ENCODE measurements around the gene OR13C3.
"Not testable (repeated sequence)": the region's sequence is repeated elsewhere in the genome, so short reads cannot be mapped to it uniquely, and the experiment has no call there.

OR13C3 gene

DNA sequence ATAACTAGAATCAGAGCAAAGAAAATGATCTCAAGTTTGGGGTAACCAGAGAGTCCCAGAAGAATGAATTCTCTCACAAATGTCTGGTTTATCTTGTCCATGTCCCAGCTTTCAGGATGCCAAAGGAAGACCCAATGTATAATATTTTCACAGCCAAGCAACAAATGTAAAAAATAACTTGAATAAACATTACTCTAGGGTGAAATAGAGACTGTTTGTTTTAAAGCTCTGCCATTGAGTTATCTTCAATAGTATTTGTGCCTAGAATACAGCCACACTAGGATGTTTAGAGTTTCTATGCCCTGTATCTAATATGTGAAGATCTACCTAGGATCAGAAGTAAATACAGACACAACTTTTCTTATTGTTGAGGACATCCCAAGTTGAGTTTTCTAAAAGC, 9.5 kb downstream of the OR13C3 start, which contains the start of gene OR13C4:
Gene OR13C4 (minus strand): TSS at position 101 of the 400 bp plus-strand sequence. CDS start 0 bp downstream, at position 101.
- no peaks in the 10 kb centered on the region for H3K9me3 ChIP-seq (ENCODE audit: control insufficient read depth, low read length)
- no peaks in the 10 kb centered on the region for H3K4me1 ChIP-seq (ENCODE audit: control insufficient read depth, insufficient read depth, low read length)
- no peak within 1 kb of the TSS for H3K9ac ChIP-seq (ENCODE audit: low read length)
- H3K27me3 ChIP-seq (ENCODE audit: control insufficient read depth, insufficient read depth, low read length): no peaks in the 10 kb centered on the region
- H3K36me3 ChIP-seq (ENCODE audit: control insufficient read depth, insufficient read depth, low read length): no peaks in the 10 kb centered on the region
- H3K4me3 ChIP-seq (ENCODE audit: low read length): no peak within 1 kb of the TSS

GRCh38 chr9:104520241-104520640, 16.4 kb downstream of the OR13C3 start:
- H3K36me3 ChIP-seq (ENCODE audit: control insufficient read depth, insufficient read depth, low read length); H3K9ac ChIP-seq (ENCODE audit: low read length): not testable (repeated sequence)

DNA sequence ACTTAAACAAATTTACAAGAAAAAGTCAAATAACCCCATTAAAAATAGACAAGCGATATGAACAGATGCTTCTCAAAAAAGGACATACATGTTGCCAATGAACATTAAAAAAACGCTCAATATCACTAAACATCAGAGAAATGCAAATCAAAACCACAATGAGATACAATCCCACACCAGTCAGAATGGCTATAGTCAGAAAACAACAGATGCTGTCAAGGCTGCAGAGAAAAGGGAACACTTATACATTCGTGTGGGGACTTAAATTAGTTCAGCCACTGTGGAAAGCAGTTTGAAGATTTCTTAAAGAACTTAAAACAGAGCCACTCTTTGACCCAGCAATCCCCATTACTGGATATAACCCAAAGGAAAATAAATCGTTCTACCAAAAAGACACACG, 21.8 kb downstream of the OR13C3 start:
- Histone ChIP-seq H3K4me3 (ENCODE audit: low read length) (no peak overlapping the region), H3K36me3 (ENCODE audit: control insufficient read depth, insufficient read depth, low read length) (no peaks in the 10 kb centered on the region), H3K4me1 (ENCODE audit: control insufficient read depth, insufficient read depth, low read length) (no peaks in the 10 kb centered on the region), H3K9me3 (ENCODE audit: control insufficient read depth, low read length) (no peaks in the 10 kb centered on the region), H3K9ac (ENCODE audit: low read length) (no peak overlapping the region), H3K27me3 (ENCODE audit: control insufficient read depth, insufficient read depth, low read length) (no peaks in the 10 kb centered on the region)

More at GRCh38 chr9:104520241-104520640, 16.4 kb downstream of the OR13C3 start:
- not testable (repeated sequence) for H3K4me3 ChIP-seq (ENCODE audit: low read length); H3K27me3 ChIP-seq (ENCODE audit: control insufficient read depth, insufficient read depth, low read length); H3K9me3 ChIP-seq (ENCODE audit: control insufficient read depth, low read length); H3K4me1 ChIP-seq (ENCODE audit: control insufficient read depth, insufficient read depth, low read length)

DNA sequence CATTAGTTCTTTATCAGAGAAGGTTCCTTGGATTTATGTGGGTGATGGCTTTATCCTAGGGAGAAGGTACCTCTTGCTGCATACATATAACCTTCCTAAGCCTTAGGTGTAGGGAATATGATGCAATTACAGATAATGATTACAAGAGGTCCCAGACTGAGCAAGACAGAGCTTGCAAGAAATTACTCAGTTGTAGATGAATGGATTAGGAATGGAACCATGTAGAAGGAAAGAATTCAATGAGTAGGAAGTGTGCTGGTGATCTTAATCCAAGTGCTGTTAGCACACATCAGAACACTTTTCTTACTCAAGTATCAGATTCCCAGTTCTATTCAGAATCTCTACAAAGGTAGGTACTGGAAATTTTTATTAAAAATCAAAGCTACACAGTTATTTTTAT, 30.1 kb downstream of the OR13C3 start:
- Histone ChIP-seq H3K36me3 (ENCODE audit: control insufficient read depth, insufficient read depth, low read length) (no peaks in the 10 kb centered on the region), H3K9me3 (ENCODE audit: control insufficient read depth, low read length) (no peaks in the 10 kb centered on the region), H3K4me1 (ENCODE audit: control insufficient read depth, insufficient read depth, low read length) (no peaks in the 10 kb centered on the region), H3K27me3 (ENCODE audit: control insufficient read depth, insufficient read depth, low read length) (no peaks in the 10 kb centered on the region), H3K4me3 (ENCODE audit: low read length) (no peak overlapping the region), H3K9ac (ENCODE audit: low read length) (no peak overlapping the region)

- H3K9me3 ChIP-seq (ENCODE audit: control insufficient read depth, low read length): no peaks in the 10 kb centered on the region
- no peaks in the 10 kb centered on the region for H3K27me3 ChIP-seq (ENCODE audit: control insufficient read depth, insufficient read depth, low read length)
- H3K4me1 ChIP-seq (ENCODE audit: control insufficient read depth, insufficient read depth, low read length): no peaks in the 10 kb centered on the region
- H3K9ac ChIP-seq (ENCODE audit: low read length): no peak within 1 kb of the TSS
- H3K4me3 ChIP-seq (ENCODE audit: low read length): no peak within 1 kb of the TSS
- no peaks in the 10 kb centered on the region for H3K36me3 ChIP-seq (ENCODE audit: control insufficient read depth, insufficient read depth, low read length)
Observed at GRCh38 chr9:104503963-104504362, 32.7 kb downstream of the OR13C3 start, which contains the start of gene OR13F1. TSS of gene OR13F1 (plus strand) at chr9:104504263. CDS start at chr9:104504263, 0 bp downstream.

DNA sequence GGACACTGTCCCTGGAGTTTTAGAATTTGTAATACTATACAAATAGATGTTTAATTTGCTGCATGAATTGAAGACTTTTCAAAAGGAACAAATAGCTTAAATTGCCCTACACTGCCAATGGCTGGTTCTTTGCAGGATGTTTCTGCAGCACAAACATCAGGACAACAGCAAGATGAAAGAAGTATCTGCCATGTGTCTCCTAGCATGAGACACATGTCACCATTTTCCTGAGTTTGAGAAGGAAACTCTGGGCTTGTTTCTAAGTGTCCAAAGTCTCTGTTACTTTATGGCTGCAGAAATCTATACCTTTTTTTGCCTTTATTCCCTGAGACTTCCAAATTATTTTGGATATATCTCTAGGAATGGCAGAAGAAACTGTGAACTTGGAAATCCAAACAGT, 33.2 kb downstream of the OR13C3 start:
- Histone ChIP-seq H3K36me3 (ENCODE audit: control insufficient read depth, insufficient read depth, low read length) (no peaks in the 10 kb centered on the region), H3K4me1 (ENCODE audit: control insufficient read depth, insufficient read depth, low read length) (no peaks in the 10 kb centered on the region), H3K4me3 (ENCODE audit: low read length) (no peak overlapping the region), H3K9ac (ENCODE audit: low read length) (no peak overlapping the region), H3K9me3 (ENCODE audit: control insufficient read depth, low read length) (no peaks in the 10 kb centered on the region), H3K27me3 (ENCODE audit: control insufficient read depth, insufficient read depth, low read length) (no peaks in the 10 kb centered on the region)

- Histone ChIP-seq H3K27me3 (ENCODE audit: control insufficient read depth, insufficient read depth, low read length) (no peaks in the 10 kb centered on the region), H3K4me3 (ENCODE audit: low read length) (no peak overlapping the region), H3K9me3 (ENCODE audit: control insufficient read depth, low read length) (no peaks in the 10 kb centered on the region), H3K9ac (ENCODE audit: low read length) (no peak overlapping the region), H3K36me3 (ENCODE audit: control insufficient read depth, insufficient read depth, low read length) (no peaks in the 10 kb centered on the region), H3K4me1 (ENCODE audit: control insufficient read depth, insufficient read depth, low read length) (no peaks in the 10 kb centered on the region)
Observed at GRCh38 chr9:104494808-104495207, 41.8 kb downstream of the OR13C3 start.
